Measurements from ENCODE around the gene SPOCK1. TPM values are rescaled to one million over a fixed set of nuclear protein-coding genes. Genes with fewer than 3 reads are reported as not detected.

The SPOCK1 gene
- total RNA-seq, 2 donors from 2014 or later, result not detected

DNA sequence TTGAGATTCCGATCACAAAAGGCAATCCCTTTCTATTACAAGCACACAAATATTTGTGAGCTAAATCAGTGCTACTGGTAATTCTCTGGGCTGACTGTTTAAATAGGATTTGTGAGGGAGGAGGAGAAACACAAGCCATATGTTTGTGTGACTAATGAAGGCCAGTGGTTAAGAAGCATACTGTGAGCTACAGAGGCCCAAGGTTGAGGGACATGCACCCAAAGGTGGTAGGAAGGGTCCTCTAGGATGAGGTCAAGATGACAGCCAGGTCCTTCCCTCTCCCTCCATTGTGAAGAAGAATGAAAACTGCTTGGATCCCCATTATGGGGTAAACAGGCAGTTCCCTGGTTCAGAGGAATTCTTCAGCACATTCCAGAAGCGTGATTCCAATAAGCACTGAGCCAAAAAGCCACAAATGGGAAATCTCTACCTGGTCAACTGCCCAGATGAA, 83.9 kb downstream of the SPOCK1 start:
- Mint-ChIP-seq H3K27me3 (ENCODE audit: low read depth) (no peaks in the 10 kb centered on the region), H3K9me3 (peaks cover 3 to 4% of the 10 kb centered on the region in 2 donors), H3K4me1 (ENCODE audit: low read depth) (no peaks in the 10 kb centered on the region), H3K4me3 (no peak overlapping the region), H3K36me3 (ENCODE audit: insufficient read depth in 2 of 2) (peaks cover 0 to 2% of the 10 kb centered on the region in 2 donors), H3K27ac (no peak overlapping the region)
- DNase-seq (no peak), ATAC-seq (replicated peaks in 1 of 2) (no peak)

DNA sequence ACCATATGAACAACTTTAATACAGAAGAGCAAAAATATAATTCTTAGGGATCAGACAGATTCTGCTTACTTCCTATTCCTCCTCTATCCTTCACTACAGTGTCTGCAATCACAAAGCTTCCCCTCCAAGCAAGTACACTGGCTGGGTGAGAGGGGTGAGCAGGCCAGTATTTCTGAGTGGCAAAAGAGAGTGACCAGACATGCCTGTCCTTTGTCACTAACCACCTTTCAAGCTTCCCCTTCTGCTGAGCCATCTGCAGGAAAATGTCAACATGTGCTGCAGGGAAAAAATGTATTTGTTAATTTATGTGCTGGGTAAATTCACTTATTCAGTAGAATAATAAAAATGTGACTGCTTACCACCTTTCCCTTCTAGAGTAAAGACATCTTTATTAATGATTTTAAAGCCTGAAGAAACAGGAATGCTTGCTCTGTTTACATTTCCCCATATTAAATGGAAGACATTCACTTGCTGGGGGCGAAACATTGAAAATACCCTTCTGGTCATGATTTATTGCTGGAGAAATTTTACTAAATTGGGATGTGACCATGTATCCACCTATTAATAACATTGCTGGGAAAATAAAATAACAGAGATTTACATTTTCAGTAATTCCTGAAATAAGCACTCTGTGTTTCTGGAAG, 84.9 kb downstream of the SPOCK1 start:
- no peak overlapping the region for H3K4me3 Mint-ChIP-seq
- H3K27ac Mint-ChIP-seq, result no peak overlapping the region
- H3K9me3 Mint-ChIP-seq, result peaks cover 3 to 4% of the 10 kb centered on the region in 2 donors
- DNase-seq (no peak), ATAC-seq (replicated peaks in 1 of 2) (no peak)
- H3K4me1 Mint-ChIP-seq (ENCODE audit: low read depth), result no peaks in the 10 kb centered on the region
- peaks cover 0 to 2% of the 10 kb centered on the region in 2 donors for H3K36me3 Mint-ChIP-seq (ENCODE audit: insufficient read depth in 2 of 2)
- H3K27me3 Mint-ChIP-seq (ENCODE audit: low read depth), result no peaks in the 10 kb centered on the region

DNA sequence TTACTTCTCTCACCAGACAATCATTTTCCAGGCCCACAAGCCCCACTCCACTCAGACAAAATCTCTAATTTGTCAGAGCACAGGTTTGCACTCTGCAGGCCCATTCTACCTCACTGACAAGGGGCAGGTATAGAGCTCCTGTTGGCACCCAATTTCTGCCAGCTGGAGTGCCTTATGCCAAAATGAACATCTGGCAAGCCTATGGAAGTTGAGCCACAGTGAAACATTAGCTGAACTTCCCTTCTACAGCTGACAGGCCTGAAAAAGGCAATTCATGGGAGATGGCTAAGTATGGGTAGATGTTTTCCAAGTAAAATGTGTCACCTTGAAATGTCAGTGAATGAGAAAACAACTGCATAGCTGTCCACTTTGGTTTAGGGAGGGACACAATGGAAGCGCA, 87.0 kb downstream of the SPOCK1 start:
- no peak overlapping the region for H3K27ac Mint-ChIP-seq
- ATAC-seq (replicated peaks in 1 of 2) (no peak), DNase-seq (no peak)
- H3K9me3 Mint-ChIP-seq, result peaks cover 3% of the 10 kb centered on the region in 2 donors
- no peaks in the 10 kb centered on the region for H3K4me1 Mint-ChIP-seq (ENCODE audit: low read depth)
- H3K36me3 Mint-ChIP-seq (ENCODE audit: insufficient read depth in 2 of 2), result peaks cover 0 to 2% of the 10 kb centered on the region in 2 donors
- H3K27me3 Mint-ChIP-seq (ENCODE audit: low read depth), result peaks cover 6% of the 10 kb centered on the region
- H3K4me3 Mint-ChIP-seq, result no peak overlapping the region

DNA sequence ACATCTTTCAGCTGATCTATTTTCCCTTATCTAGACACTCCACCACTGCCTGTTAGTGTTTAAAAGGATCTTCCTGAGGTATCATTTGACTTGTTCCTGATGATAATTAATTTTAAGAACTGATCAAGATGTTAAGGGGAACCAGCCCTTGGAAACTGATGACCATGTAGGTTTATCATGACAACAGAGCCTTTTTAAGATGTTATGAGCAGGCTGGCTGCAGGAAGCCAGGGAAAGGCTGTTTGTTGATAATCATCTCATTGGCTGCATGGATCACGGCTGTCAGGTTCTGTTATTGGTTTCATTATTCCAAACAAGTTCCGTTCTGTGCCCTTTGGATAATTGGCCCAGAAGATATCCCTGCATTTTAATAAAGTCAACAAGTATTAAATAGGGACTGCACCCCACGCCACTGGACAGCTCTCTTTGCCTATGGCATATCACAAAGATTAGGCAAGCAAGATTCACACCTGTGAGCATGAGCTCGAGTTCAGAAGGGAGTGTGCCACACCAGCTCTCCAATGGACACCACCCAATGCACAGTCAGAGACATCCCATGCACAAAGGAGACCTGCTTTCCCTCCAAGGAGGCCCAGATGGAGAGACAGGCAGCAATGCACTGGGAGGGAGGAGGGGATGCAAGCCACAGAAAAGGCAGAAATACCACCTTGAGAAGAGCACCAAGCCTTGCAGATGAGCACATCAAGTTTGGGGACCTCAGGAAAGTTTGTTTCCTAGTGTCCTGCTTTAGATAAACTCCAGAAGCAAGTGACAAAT, 88.7 kb downstream of the SPOCK1 start:
- ATAC-seq (replicated peaks in 1 of 2), result no peak
- Mint-ChIP-seq H3K4me1 (ENCODE audit: low read depth) (no peaks in the 10 kb centered on the region), H3K9me3 (no peaks in the 10 kb centered on the region), H3K4me3 (no peak overlapping the region), H3K27me3 (ENCODE audit: low read depth) (peaks cover 6% of the 10 kb centered on the region), H3K27ac (no peak overlapping the region), H3K36me3 (ENCODE audit: insufficient read depth in 2 of 2) (peaks cover 0 to 2% of the 10 kb centered on the region in 2 donors)
- no peak for DNase-seq

DNA sequence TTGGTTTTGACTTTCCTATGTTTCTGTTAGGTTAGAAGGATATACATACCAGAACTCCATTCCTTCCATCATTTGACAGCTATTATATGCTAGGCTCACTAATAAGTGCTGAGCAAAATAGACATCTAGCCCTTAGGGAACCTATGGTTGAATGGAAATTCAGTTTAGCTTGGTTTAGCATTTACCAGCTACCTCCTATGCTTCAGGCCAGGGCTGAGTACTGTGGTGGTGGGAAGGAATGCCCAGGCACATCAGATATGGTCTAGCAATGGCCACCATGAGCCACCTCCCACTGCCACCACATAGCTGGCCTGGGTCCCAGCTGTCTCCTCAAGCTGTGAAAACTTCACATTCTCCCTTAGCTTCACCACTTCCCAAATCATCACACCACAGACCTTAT, 89.4 kb downstream of the SPOCK1 start:
- H3K4me3 Mint-ChIP-seq, result no peak overlapping the region
- H3K9me3 Mint-ChIP-seq, result no peaks in the 10 kb centered on the region
- H3K4me1 Mint-ChIP-seq (ENCODE audit: low read depth), result no peaks in the 10 kb centered on the region
- peaks cover 6% of the 10 kb centered on the region for H3K27me3 Mint-ChIP-seq (ENCODE audit: low read depth)
- ATAC-seq (replicated peaks in 1 of 2), result no peak
- H3K36me3 Mint-ChIP-seq (ENCODE audit: insufficient read depth in 2 of 2), result peaks cover 0 to 2% of the 10 kb centered on the region in 2 donors
- DNase-seq, result no peak
- no peak overlapping the region for H3K27ac Mint-ChIP-seq

DNA sequence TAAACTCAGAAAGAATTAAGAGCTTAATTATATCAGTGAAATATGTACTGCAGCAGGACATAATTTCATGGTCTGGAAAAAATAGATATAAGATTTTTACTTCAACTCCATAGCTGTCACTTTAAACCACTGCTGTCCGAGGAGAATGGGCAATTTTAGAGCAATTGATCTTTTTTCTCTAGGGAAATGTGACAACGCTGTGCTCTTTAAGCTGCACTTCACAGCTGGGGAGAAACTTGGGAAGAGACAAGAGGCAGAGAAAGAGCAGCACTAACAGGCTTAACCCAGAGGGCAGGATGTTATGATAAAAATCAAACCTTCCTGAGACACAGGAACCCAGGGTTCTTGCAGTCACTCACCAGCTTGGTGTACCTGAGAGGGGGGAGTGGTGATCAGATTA, 92.0 kb downstream of the SPOCK1 start:
- Mint-ChIP-seq H3K9me3 (no peaks in the 10 kb centered on the region), H3K4me3 (no peak overlapping the region), H3K27me3 (ENCODE audit: low read depth) (peaks cover 14% of the 10 kb centered on the region), H3K4me1 (ENCODE audit: low read depth) (no peaks in the 10 kb centered on the region), H3K27ac (no peak overlapping the region), H3K36me3 (ENCODE audit: insufficient read depth in 2 of 2) (no peaks in the 10 kb centered on the region)
- no peak for DNase-seq
- ATAC-seq (replicated peaks in 1 of 2), result no peak

DNA sequence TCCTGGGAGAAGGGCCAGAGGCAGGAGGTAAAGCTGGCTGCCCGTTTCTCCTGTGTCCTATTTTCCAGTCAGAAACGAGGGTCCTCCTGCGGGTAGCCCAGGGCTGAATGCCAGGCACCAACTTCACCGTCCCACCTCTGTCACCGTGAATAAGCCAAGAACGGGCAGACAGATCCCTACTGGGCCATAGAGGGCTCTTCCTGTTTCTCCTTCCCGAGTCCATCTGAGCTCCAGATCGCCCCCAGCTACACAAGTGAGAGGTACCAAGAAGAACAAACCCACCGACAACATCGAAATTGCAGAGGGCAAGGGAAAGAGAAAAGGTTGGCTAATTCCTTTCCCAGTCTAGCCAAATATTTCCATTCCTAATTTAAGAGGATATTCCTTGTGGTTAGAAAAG, 93.7 kb downstream of the SPOCK1 start:
- ATAC-seq (replicated peaks in 1 of 2) (no peak), DNase-seq (no peak)
- Mint-ChIP-seq H3K4me1 (ENCODE audit: low read depth) (no peaks in the 10 kb centered on the region), H3K9me3 (no peaks in the 10 kb centered on the region), H3K4me3 (no peak overlapping the region), H3K36me3 (ENCODE audit: insufficient read depth in 2 of 2) (no peaks in the 10 kb centered on the region), H3K27ac (no peak overlapping the region), H3K27me3 (ENCODE audit: low read depth) (peaks cover 14% of the 10 kb centered on the region)

DNA sequence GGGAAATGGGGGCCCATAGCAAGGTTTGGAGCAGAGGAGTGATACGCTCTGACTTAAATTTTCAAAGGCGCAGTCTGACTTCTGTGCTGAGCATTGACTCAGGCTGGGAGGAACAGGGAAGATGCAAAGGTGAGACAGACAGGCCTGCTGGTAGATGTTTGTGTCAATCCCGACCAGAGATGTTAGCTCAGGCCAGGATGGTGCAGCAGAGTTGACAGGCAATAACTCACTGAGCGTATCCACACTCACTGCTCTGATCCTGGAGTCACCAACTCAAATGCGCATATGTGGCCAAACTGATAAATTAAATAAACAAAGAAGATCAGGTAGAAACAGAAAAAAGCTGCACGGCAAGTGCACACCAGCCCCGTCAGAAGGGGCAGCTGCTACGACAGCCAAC, 95.3 kb downstream of the SPOCK1 start:
- Mint-ChIP-seq H3K4me3 (no peak overlapping the region), H3K27ac (no peak overlapping the region), H3K4me1 (ENCODE audit: low read depth) (no peaks in the 10 kb centered on the region), H3K9me3 (no peaks in the 10 kb centered on the region), H3K27me3 (ENCODE audit: low read depth) (peaks cover 14% of the 10 kb centered on the region), H3K36me3 (ENCODE audit: insufficient read depth in 2 of 2) (no peaks in the 10 kb centered on the region)
- DNase-seq (no peak), ATAC-seq (replicated peaks in 1 of 2) (no peak)

DNA sequence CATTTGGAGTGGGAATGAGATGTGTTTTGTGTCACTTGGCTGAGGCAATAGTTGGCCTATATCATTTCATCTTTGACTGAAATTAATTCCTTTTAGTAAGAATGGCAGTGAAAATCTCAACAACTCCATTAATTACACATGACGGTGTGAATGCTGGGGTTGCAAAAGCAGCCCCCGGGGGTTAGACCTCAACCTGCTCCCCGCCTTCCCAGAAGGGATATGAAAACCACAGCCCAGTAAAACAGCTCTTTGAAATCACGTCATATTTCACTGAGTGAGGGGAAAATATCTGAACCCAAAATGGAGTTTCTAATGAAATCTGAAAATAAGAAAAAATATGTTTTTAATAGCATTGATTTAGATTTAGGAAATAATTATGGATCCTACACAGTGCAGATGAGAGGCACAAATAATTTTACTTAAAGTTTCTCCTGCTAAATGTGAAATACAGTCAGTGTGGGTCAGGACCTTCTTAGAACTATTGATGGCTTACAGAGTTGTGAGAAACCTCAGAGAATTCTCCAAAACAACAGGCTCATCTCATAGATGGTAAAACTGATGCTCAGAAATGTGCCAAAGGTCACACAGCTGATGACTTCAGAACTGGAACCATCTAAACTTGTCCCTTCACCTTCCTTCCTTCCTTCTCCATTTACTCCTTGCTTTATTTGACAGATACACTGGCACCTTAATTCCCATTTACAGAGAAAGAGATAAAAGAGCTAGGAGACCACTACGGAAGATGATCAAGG, 96.5 kb downstream of the SPOCK1 start:
- H3K27me3 Mint-ChIP-seq (ENCODE audit: low read depth), result peaks cover 7% of the 10 kb centered on the region
- no peaks in the 10 kb centered on the region for H3K9me3 Mint-ChIP-seq
- H3K4me1 Mint-ChIP-seq (ENCODE audit: low read depth), result no peaks in the 10 kb centered on the region
- no peak for ATAC-seq (replicated peaks in 1 of 2)
- DNase-seq, result no peak
- no peaks in the 10 kb centered on the region for H3K36me3 Mint-ChIP-seq (ENCODE audit: insufficient read depth in 2 of 2)
- no peak overlapping the region for H3K27ac Mint-ChIP-seq
- H3K4me3 Mint-ChIP-seq, result no peak overlapping the region

DNA sequence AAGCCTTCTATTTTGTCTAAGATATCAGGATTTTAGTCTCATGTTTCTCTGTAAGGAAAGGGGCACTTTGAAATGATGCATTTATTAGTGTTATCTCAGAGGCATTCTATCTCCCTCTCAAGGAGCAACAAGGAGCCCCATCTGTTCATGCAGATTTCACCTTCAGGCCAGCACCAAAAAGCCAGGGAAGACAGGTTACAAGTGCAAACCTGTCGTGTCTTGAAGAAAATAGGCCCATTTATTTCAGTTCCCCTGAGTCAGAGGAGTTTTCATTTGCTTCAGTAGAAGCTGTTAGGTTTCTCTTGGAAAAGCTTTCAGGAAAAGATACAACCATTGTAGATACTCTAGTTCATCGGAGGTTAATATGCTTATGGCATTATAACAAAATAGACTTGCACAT, 97.2 kb downstream of the SPOCK1 start:
- Mint-ChIP-seq H3K9me3 (no peaks in the 10 kb centered on the region), H3K4me1 (ENCODE audit: low read depth) (no peaks in the 10 kb centered on the region), H3K4me3 (no peak overlapping the region), H3K27ac (no peak overlapping the region), H3K27me3 (ENCODE audit: low read depth) (peaks cover 7% of the 10 kb centered on the region), H3K36me3 (ENCODE audit: insufficient read depth in 2 of 2) (no peaks in the 10 kb centered on the region)
- DNase-seq (no peak), ATAC-seq (replicated peaks in 1 of 2) (no peak)

DNA sequence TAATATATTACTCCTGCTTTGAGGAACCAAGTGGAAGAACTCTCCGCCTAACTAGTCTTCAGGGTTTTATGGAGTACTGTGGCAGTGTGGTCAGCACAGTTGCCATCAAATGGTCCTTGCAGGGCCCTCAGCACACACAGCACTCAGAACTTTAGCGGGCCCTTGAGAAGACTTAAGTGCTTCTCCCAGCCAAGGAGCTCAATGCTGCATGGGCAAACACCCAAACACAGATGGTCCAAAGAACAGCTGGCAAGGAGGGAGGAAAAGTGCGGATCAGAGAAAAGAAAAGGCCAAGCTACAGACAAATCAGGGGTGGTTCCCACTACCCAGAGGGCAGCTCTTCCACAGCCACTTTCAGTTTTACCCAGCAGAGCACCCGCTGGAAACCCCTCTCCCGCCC, 98.6 kb downstream of the SPOCK1 start:
- ATAC-seq (replicated peaks in 1 of 2) (no peak), DNase-seq (no peak)
- no peak overlapping the region for H3K27ac Mint-ChIP-seq
- peaks cover 7% of the 10 kb centered on the region for H3K27me3 Mint-ChIP-seq (ENCODE audit: low read depth)
- H3K4me1 Mint-ChIP-seq (ENCODE audit: low read depth), result no peaks in the 10 kb centered on the region
- no peaks in the 10 kb centered on the region for H3K36me3 Mint-ChIP-seq (ENCODE audit: insufficient read depth in 2 of 2)
- H3K4me3 Mint-ChIP-seq, result no peak overlapping the region
- no peaks in the 10 kb centered on the region for H3K9me3 Mint-ChIP-seq

DNA sequence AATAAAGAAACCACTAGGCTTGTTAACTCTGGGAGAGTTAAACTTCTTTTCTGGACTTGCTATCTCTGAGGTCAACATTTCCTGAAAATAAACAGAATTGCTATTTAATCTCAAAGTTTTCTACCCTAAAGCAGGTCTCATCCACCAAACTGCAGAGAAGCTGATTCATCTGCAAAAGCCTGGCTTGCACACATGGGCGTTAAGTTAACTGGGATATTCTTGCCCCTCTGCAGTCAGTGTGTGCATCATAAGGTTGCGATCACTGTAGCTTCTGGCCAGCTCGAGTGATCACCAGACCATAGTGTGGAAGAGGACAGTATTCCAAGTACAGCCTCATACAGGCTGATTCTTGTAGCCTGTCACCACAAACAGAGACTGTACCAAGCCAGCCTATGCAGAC, 99.2 kb downstream of the SPOCK1 start:
- H3K4me3 Mint-ChIP-seq, result no peak overlapping the region
- ATAC-seq (replicated peaks in 1 of 2), result no peak
- H3K36me3 Mint-ChIP-seq (ENCODE audit: insufficient read depth in 2 of 2), result no peaks in the 10 kb centered on the region
- no peak for DNase-seq
- no peak overlapping the region for H3K27ac Mint-ChIP-seq
- peaks cover 7% of the 10 kb centered on the region for H3K27me3 Mint-ChIP-seq (ENCODE audit: low read depth)
- no peaks in the 10 kb centered on the region for H3K4me1 Mint-ChIP-seq (ENCODE audit: low read depth)
- H3K9me3 Mint-ChIP-seq, result no peaks in the 10 kb centered on the region

DNA sequence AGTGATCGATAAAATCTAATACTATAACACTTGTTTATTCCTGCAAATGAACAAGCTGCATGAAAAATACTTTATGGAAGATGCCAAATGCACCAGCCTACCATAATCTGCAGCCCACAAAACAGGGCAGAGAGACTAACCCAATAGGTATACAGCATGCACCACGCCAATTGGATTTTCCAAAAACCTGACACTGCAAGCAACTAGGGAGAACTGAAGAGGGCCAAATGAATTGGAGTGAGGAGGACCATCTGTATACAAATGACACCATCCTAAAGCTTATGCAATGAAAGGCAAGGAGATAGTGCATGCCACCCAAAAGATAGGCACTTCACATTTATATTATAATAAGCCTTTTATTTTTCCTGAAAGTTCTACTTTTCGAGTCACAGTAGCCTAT, 100.4 kb downstream of the SPOCK1 start:
- H3K27me3 Mint-ChIP-seq (ENCODE audit: low read depth), result peaks cover 7% of the 10 kb centered on the region
- no peaks in the 10 kb centered on the region for H3K9me3 Mint-ChIP-seq
- DNase-seq, result no peak
- H3K27ac Mint-ChIP-seq, result no peak overlapping the region
- no peak overlapping the region for H3K4me3 Mint-ChIP-seq
- no peaks in the 10 kb centered on the region for H3K4me1 Mint-ChIP-seq (ENCODE audit: low read depth)
- no peak for ATAC-seq (replicated peaks in 1 of 2)
- H3K36me3 Mint-ChIP-seq (ENCODE audit: insufficient read depth in 2 of 2), result no peaks in the 10 kb centered on the region

Data from activated T-cell treated with anti-CD3 and anti-CD28 coated beads, Interleukin-2, amount 50 U/mL, for 72 hours (primary cell).